OCI-LY1 (cell line): ENCODE measurements around the gene COPS9.

Experiments
- H2AFZ ChIP-seq: fragments of 200-600 bp; sonication (generic), shearing (Covaris generic); 2 replicates; pipeline ENCODE4 v1.6.0; 2014; ENCODE audit warnings: antibody characterized with exemption, mild to moderate bottlenecking, low read length
- H3F3A ChIP-seq: fragments of 200-600 bp; sonication (generic), shearing (Covaris generic); 2 replicates; pipeline ENCODE4 v1.6.0; 2014; ENCODE audit warnings: mild to moderate bottlenecking, antibody characterized with exemption, low read length, moderate library complexity; ENCODE audit not compliant: insufficient read depth
- H3K27ac ChIP-seq: fragments of 200-600 bp; sonication (generic); 2 replicates; pipeline ENCODE4 v1.5.1; 2014; ENCODE audit warnings: low read length, mixed run types, mild to moderate bottlenecking, low read depth; ENCODE audit not compliant: poor library complexity, severe bottlenecking
- H3K27me3 ChIP-seq: fragments of 200-600 bp; sonication (generic); 2 replicates; pipeline ENCODE4 v1.6.0; 2014; ENCODE audit warnings: antibody characterized with exemption, mild to moderate bottlenecking, low read length, moderate library complexity; ENCODE audit not compliant: insufficient read depth
- H3K36me3 ChIP-seq: fragments of 200-600 bp; sonication (generic); 2 replicates; pipeline ENCODE4 v1.6.1; 2014; ENCODE audit warnings: mild to moderate bottlenecking, antibody characterized with exemption, low read length, moderate library complexity, mixed read lengths; ENCODE audit not compliant: insufficient read depth
- H3K4me1 ChIP-seq: fragments of 200-600 bp; sonication (generic); 2 replicates; pipeline ENCODE4 v1.5.1; 2014; ENCODE audit warnings: mild to moderate bottlenecking, low read length, moderate library complexity; ENCODE audit not compliant: insufficient read depth, severe bottlenecking
- H3K4me2 ChIP-seq: fragments of 200-600 bp; sonication (generic), shearing (Covaris generic); 2 replicates; pipeline ENCODE4 v1.6.1; 2014; ENCODE audit warnings: low read length
- H3K4me3 ChIP-seq: fragments of 200-600 bp; sonication (generic); 2 replicates; pipeline ENCODE4 v1.5.1; 2014; ENCODE audit warnings: low read length, low read depth, mild to moderate bottlenecking, mixed read lengths; ENCODE audit not compliant: poor library complexity, severe bottlenecking
- H3K79me2 ChIP-seq: fragments of 200-600 bp; shearing (Covaris generic); 2 replicates; pipeline ENCODE4 v1.6.1; 2016; ENCODE audit warnings: mixed run types, low read length, mixed read lengths; ENCODE audit not compliant: insufficient read depth
- H3K9ac ChIP-seq: fragments of 200-600 bp; sonication (generic), shearing (Covaris generic); 2 replicates; pipeline ENCODE4 v1.6.1; 2014; ENCODE audit warnings: mild to moderate bottlenecking, low read length, mixed read lengths
- H3K9me2 ChIP-seq: fragments of 200-600 bp; sonication (generic), shearing (Covaris generic); 2 replicates; pipeline ENCODE4 v1.6.1; 2014; ENCODE audit warnings: low read depth, mild to moderate bottlenecking, low read length, mixed read lengths
- H3K9me3 ChIP-seq: fragments of 200-600 bp; shearing (Covaris generic); 2 replicates; pipeline ENCODE4 v1.6.1; 2014; ENCODE audit warnings: low read length, mixed read lengths
- H4K20me1 ChIP-seq: fragments of 200-600 bp; sonication (generic), shearing (Covaris generic); 2 replicates; pipeline ENCODE4 v1.6.0; 2016; ENCODE audit warnings: mild to moderate bottlenecking, low read length; ENCODE audit not compliant: insufficient read depth
- EZH2 ChIP-seq: fragments of 200-600 bp; sonication (generic), shearing (Covaris generic); IDR thresholded peaks from 2 replicates; pipeline ENCODE4 v1.8.0; 2017; ENCODE audit warnings: borderline replicate concordance, mixed run types, mild to moderate bottlenecking, antibody characterized with exemption, low read length, moderate library complexity, mixed read lengths
- TF ChIP-seq, protein P1 (sequence below): fragments of 200-600 bp; sonication (generic), shearing (Covaris generic); IDR thresholded peaks from 2 replicates; pipeline ENCODE4 v1.5.1; 2017; ENCODE audit warnings: mild to moderate bottlenecking, antibody characterized with exemption, low read length, moderate library complexity, mixed read lengths

The COPS9 gene

DNA sequence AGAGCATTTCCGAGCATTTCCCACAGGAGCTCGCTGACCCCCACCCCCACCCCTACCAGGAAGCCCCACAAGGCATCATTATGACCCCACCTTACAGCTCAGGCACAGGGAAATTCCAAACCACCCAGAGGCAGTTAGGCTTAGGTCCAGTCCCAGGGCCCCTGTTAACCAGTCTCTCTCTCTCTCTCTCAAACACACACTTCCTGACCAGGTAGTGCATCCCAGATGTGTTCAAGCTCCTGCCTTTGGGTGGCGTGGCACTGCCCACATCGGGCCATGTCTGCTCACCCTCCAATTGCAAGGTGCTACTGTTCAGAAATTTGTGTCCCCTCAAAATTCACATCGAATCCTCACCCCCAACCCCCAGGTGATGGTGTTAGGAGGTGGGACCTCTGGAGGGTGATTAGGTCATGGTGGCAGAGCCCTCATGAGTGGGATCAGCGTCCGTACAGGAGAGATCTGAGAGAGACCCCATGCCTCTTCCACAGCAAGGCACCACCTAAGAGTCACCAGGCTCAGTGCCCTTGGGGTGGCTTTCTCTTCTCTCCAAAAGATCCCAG, 8.8 kb downstream of the COPS9 start:
- no peaks in the 10 kb centered on the region for H3K79me2 ChIP-seq
- no peak overlapping the region for H3K9ac ChIP-seq
- no peaks in the 10 kb centered on the region for H3K9me2 ChIP-seq
- TF ChIP-seq EZH2, result no peak
- TF ChIP-seq, protein P1, sequence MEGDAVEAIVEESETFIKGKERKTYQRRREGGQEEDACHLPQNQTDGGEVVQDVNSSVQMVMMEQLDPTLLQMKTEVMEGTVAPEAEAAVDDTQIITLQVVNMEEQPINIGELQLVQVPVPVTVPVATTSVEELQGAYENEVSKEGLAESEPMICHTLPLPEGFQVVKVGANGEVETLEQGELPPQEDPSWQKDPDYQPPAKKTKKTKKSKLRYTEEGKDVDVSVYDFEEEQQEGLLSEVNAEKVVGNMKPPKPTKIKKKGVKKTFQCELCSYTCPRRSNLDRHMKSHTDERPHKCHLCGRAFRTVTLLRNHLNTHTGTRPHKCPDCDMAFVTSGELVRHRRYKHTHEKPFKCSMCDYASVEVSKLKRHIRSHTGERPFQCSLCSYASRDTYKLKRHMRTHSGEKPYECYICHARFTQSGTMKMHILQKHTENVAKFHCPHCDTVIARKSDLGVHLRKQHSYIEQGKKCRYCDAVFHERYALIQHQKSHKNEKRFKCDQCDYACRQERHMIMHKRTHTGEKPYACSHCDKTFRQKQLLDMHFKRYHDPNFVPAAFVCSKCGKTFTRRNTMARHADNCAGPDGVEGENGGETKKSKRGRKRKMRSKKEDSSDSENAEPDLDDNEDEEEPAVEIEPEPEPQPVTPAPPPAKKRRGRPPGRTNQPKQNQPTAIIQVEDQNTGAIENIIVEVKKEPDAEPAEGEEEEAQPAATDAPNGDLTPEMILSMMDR, result no peak
- peaks cover 46% of the 10 kb centered on the region for H3K36me3 ChIP-seq
- H3K4me1 ChIP-seq, result no peaks in the 10 kb centered on the region
- H4K20me1 ChIP-seq, result no peaks in the 10 kb centered on the region
- H3K27ac ChIP-seq, result no peak overlapping the region
- H2AFZ ChIP-seq, result no peak overlapping the region
- no peaks in the 10 kb centered on the region for H3F3A ChIP-seq
- H3K4me2 ChIP-seq, result no peak overlapping the region
- no peaks in the 10 kb centered on the region for H3K9me3 ChIP-seq
- H3K27me3 ChIP-seq, result no peaks in the 10 kb centered on the region
- H3K4me3 ChIP-seq, result no peak overlapping the region

DNA sequence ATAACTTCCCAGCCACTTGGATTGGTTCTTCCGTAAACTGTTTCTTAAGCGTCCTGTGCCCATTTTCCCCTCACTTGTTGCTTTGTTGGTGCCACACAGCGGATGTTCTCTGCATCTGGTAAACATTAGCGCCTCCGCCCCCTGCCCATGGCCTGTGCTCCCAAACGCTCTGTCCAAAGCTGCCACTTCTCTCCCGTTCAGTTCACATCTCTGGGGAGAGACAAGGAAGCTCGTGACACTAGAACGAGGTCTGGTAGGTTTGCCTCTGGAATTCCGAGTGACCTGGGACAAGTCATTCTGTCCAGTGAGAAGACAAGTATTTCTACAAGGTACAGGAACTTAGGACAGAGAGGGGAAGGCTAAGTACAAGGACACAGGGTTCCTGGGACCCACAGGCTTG, 9.4 kb downstream of the COPS9 start:
- Histone ChIP-seq H4K20me1 (no peaks in the 10 kb centered on the region), H3K27me3 (no peaks in the 10 kb centered on the region), H3K9me2 (no peaks in the 10 kb centered on the region), H3F3A (no peaks in the 10 kb centered on the region), H3K36me3 (peaks cover 40% of the 10 kb centered on the region), H3K9me3 (no peaks in the 10 kb centered on the region), H3K4me3 (no peak overlapping the region), H2AFZ (no peak overlapping the region), H3K9ac (no peak overlapping the region), H3K4me2 (no peak overlapping the region), H3K4me1 (no peaks in the 10 kb centered on the region), H3K79me2 (no peaks in the 10 kb centered on the region), H3K27ac (no peak overlapping the region)
- TF ChIP-seq EZH2, result no peak
- TF ChIP-seq, protein P1, result no peak

DNA sequence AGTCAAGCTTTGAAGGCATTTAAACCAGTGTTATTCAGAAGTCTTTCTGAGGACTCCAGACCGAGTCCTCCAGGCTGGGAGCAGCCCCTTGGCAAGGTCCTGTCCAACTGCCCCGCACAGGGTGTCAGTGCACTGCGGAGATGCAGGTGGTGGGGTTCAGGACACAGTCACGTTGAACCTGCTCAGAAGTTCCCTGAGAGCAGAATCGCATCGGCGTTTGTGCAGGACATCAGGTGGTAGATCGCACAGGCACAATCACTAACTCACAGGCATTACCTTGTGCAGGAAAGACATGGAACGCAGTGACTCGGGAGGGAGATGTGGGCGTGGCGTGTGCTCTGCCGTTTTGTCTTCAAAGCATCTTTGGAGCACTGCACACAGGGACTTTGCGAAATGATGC, 10.4 kb downstream of the COPS9 start:
- Histone ChIP-seq H3F3A (no peaks in the 10 kb centered on the region), H3K79me2 (no peaks in the 10 kb centered on the region), H3K4me2 (no peak overlapping the region), H3K9ac (no peak overlapping the region), H2AFZ (no peak overlapping the region), H3K4me1 (no peaks in the 10 kb centered on the region), H3K9me3 (no peaks in the 10 kb centered on the region), H3K9me2 (no peaks in the 10 kb centered on the region), H3K4me3 (no peak overlapping the region), H4K20me1 (no peaks in the 10 kb centered on the region), H3K27ac (no peak overlapping the region), H3K36me3 (peaks cover 30% of the 10 kb centered on the region), H3K27me3 (no peaks in the 10 kb centered on the region)
- TF ChIP-seq, protein P1, result no peak
